RCC 7860 (cell line): ENCODE measurements around the gene NEDD9.

ENCODE experiments used
- DNase-seq: peaks from one replicate; pipeline ENCODE4 v3.0.0-alpha.2; 2015; ENCODE audit warnings: low spot score
- FAIRE-seq: peaks from 2 replicates; lab custom pipeline; 2012; peaks lifted over from hg19 to GRCh38; lab: Jason Lieb, UNC

Gene NEDD9

DNA sequence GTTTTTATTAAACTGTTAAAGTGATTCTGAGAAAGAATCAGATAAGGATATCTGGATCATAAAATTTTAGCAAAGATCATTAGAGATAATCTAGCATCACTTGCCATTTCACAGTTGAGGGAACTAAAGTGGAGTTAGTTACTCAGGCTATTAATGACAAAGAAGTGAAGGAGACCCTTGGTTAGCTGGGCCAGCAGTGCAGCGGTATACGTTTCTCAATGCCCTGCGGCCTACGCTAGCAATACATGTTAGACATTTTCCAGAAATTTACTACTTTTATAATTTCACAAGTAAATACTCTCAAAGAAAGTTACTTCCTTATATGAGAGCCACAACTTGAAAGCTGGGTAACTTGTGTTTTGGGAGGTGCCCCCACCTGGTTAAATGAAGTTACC, 28.5 kb downstream of the NEDD9 start:
- DNase-seq, result no peak
- no peak for FAIRE-seq

- DNase-seq (no peak), FAIRE-seq (no peak)
These were observed 29.0 kb downstream of the NEDD9 start for GRCh38 chr6:11203306-11204004.

- FAIRE-seq, result no peak
- DNase-seq, result no peak
These were observed 29.8 kb downstream of the NEDD9 start for GRCh38 chr6:11202513-11203305.

GRCh38 chr6:11201772-11202512, 30.5 kb downstream of the NEDD9 start:
- FAIRE-seq (no peak), DNase-seq (no peak)

- DNase-seq, result no peak
- no peak for FAIRE-seq
These were observed 31.5 kb downstream of the NEDD9 start for GRCh38 chr6:11201015-11201414.

DNA sequence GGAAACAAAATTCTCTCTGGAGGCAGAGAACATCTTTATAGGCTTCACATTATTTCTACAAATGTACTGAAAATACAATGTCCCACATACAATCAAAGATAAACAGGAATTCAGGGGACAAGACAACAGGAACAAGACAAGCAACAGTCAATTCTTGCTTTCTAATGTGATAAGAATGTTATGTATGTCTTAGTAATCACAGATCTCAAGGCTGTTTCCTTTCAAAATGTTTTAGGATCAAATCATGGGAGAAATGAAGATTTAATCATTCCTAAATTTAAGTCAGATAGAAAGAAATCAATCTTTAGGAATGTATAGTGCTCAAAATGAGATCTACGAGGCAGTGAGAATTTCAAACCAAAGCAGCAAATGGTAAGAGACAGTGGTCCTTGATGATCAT, 32.1 kb downstream of the NEDD9 start:
- no peak for FAIRE-seq
- DNase-seq, result no peak

GRCh38 chr6:11198663-11199603, 33.5 kb downstream of the NEDD9 start:
- FAIRE-seq, result no peak
- DNase-seq, result no peak

DNA sequence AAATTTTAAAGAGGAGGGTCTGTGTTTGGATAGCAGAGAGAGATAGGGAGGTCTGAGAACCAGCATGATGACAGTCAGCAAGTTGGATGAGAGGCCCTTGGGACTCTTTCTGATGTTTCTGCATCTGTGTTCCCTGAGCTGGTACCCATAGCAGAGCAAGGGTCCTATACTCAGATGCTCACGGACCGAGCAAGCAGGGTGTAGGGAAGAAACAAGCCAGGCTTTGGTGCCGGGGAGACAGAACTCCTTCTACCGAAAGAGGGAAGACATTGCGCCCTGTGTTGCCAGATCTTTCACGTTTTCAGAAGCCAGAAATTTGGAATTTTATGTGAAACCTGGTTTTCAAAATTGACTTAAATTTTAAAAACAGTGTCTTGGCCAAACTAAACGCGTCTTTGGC, 34.6 kb downstream of the NEDD9 start:
- FAIRE-seq (no peak), DNase-seq (no peak)

DNA sequence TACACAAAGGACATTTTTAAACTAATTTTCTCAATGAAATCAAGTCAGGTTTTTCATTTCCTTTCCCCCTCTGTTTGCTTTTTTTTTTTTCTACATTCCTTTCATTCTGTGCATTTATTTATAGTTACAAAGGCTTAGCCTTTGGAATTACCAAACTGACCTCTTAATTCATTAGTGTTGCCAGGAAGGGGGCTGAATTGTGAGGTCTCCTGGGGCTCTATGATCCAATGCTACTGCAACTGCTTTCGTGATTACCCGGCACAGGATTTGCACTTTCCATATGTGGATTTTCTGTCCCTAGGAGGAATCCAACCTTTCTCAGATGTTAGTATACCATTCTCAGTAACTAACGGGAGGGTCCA, 35.3 kb downstream of the NEDD9 start:
- FAIRE-seq (no peak), DNase-seq (no peak)

DNA sequence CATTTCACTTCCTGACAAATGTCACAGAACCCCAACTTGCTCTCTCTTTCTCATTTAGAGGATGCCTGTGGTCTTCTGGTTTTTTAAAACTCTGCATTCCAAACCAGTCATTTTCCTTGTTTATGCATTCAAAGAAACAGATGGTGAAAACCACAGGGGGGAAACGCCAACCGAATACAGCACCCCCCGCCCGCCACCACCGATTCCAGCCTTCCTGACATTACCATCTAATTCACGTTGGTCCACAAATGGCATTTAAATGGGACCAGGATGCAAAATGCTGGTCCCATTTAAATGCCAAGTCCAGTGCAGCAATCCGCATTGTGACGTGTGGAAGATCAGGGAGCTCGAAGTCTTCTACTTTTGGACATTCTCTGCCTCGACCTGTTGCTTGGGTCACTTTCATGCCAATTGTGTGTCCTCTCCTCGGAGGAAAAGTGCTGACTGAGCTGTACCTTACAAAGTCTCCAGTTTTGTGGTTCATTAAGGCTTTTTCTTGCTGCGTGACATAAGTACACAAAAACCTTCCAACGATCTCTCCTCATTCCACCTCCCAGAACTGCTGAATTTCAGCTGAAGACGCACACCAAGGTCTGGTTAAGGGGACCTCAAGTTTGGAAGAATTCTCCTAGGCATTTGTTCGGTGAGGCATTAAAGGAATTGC, 35.8 kb downstream of the NEDD9 start:
- no peak for FAIRE-seq
- no peak for DNase-seq

- no peak for FAIRE-seq
- no peak for DNase-seq
These were observed 37.9 kb downstream of the NEDD9 start for GRCh38 chr6:11194356-11195218.

DNA sequence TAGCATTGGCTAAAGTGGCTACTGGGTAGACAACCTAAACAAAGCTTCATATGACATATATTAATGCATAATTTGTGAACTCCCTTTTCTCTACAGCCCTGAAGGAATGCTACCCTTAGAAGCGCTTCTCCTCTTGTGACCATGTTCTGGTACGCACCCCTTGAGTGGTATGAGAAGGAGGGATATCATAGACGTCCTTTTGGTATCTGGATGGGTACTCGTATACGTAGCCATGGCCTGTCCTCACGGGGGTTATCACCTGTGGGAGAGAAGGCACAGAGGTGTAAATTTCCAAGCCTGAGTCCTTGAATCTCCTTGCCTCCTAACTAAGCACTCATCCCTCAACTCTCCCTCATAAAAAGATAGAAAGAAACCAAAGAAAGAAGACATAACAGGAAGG, 39.0 kb downstream of the NEDD9 start:
- DNase-seq (no peak), FAIRE-seq (no peak)

DNA sequence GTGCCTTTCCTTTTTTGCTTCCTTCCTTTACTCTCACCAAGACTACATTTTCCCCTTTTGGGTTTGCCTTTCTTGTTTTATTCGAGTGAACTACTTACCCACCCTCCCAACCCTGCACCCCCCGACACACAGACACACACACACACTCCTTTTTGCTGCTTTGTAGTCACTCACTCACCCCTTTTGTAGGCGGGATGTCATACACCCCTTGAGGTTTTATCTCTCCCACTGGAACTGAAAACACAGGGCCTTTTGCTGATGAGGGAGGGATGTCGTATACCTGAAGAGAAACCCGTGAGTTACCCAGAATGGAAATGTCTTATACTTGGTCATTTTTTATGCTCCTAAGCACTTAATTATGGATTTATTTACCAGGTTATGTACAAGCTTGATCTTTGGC, 40.3 kb downstream of the NEDD9 start:
- FAIRE-seq, result no peak

DNA sequence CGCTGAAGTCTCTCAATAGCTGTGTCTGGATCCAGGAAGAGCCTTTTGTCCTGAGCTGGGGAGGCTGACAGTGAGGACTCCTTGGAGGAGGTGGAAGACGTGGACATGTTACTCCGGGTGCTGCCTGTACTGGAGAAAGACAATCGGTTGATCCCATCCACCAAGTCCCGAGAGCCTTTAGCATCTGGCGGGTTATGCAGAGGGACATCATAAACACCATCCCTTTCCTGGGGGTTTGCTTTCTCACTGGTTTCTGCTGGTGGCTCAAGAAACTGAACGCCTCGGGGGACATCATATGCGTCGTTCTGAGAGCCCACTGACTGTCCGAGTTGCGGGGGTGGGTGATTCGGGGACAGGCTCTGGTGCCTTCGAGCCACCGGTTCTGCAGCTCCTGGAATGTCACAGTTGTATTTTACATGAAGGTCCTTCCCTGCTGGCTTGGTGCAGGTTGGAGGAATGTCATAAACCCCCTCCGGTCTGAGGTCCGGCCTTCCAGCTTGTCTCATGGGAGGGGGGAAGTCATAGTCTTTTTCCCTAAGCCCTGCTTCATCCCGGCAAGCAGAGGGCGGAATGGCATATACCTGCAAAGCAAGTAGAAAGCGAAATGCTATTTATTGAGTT, 41.7 kb downstream of the NEDD9 start:
- no peak for DNase-seq
- no peak for FAIRE-seq

More for the DNA sequence above, 40.3 kb downstream of the NEDD9 start:
- DNase-seq, result no peak

- FAIRE-seq, result no peak
- no peak for DNase-seq
These were observed 42.4 kb downstream of the NEDD9 start for GRCh38 chr6:11189865-11190624.

- DNase-seq, result peak; percentile 84
- peak; percentile 80 for FAIRE-seq
These were observed 44.1 kb downstream of the NEDD9 start for GRCh38 chr6:11188161-11188915.

- DNase-seq, result no peak
These were observed 45.2 kb downstream of the NEDD9 start for GRCh38 chr6:11187301-11187700.

More at GRCh38 chr6:11187301-11187700, 45.2 kb downstream of the NEDD9 start:
- no peak for FAIRE-seq
